Activated CD4-positive, alpha-beta T cell treated with anti-CD3 and anti-CD28 coated beads for 4 hours (primary cell): Measurements from ENCODE around the gene TP53TG5.
"Not testable (repeated sequence)": the region's sequence is repeated elsewhere in the genome, so short reads cannot be mapped to it uniquely, and the experiment has no call there.

Experiments
- DNase-seq, 2 donors: peaks; one replicate each; pipeline ENCODE4 v3.0.0-alpha.2; 2020

The TP53TG5 gene

DNA sequence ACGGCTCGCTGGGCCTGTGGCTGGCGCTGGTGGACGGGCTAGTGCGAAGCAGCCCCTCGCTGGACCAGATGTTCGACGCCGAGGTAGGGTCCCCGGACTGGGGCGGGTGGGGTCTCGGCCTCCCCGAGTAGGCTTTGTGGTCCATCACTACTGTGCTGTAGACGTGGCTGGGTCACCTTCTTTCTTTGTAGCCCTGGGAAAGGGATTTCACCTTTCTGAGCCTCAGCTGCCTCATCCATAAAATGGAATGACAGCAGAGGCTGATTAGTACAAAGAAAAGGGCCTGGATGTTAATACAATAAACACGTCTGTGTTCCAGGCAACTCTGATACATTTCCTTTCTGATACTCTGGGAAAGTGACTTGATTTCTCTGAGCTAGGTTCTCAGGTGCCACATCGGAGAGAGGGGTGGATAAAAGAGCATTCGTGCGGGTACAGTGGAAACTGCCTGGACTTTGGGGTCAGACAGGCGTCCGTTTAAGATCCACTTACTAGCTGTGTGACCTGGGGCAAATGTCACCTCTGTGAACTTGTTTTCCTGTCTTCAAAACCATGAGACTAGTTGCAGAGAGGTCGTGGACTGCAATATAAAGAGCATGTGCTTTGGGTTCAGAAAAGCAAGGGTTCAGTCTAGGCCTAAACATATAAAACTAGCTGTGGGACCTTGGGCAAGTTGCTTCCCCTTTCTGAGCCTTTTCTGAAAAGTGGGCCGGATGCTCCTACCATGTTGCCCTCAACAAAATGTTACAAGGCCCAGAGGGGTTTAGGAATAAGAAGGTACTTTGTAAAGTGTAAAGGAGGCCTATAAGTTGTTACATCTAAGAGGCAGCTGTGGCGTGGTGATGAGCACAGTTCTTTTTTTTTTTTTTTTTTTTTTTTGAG, 14.3 kb downstream of the TP53TG5 start:
- DNase-seq, result no peak

DNA sequence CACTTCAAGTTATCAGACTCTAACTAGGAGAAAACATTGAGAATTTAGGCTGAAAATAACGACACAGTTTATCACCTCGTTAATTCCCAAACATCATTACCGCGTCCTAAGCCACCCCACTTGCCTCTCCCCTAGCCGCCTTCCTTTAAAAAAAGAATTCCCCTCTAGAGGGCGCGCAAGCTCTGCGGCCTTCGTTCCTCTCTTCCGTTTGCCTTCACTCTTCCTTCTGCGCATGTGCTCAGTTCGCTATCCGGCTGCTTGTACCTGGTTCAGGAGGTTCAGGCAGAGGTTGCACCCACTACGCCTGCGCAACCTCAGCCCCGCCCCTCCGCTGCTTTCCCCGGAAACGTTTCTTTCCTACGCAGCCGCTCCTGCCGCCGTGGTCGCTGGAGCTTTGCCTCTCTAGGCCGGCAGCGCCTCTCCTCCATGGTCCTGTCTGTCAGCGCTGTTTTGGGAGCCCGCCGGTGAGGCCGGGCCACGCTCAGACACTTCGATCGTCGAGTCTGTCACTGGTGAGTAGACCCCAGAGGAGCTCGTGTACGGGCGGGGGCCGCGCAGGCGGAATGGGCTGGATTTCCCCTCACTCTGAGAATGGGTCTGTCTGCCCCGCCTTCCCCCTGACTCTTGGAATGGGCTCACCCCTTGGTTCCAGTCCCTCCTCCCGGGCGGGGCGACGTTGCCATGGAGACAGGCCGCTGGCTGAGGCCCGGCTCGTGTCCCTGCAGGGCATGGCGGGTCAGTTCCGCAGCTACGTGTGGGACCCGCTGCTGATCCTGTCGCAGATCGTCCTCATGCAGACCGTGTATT, 15.1 kb downstream of the TP53TG5 start, which contains the start of gene SYS1:
SYS1 (plus strand) TSS at position 353 of the 807 bp plus-strand sequence; CDS start at position 729, 376 bp downstream.
- DNase-seq, result peak; percentile 98 to 99

DNA sequence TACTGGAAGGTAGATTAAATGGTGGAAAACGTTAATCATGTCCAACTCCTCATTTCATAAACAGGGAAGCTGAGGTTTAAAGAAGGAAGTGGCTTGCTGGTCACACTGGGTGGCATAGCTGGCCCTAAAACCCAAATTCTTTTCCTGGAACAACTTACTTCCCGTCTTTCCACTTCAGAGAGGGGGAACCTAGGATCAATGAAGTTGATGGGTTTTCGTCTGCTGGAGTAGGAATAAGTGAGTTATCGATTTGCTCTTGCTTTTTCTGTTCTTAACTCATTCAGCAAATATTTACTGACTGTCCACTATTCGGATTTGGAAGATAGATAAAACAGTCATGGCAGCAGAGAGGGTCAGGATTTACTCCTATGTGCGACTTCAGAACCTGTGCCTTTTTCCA, 16.3 kb downstream of the TP53TG5 start:
- DNase-seq, result no peak

DNA sequence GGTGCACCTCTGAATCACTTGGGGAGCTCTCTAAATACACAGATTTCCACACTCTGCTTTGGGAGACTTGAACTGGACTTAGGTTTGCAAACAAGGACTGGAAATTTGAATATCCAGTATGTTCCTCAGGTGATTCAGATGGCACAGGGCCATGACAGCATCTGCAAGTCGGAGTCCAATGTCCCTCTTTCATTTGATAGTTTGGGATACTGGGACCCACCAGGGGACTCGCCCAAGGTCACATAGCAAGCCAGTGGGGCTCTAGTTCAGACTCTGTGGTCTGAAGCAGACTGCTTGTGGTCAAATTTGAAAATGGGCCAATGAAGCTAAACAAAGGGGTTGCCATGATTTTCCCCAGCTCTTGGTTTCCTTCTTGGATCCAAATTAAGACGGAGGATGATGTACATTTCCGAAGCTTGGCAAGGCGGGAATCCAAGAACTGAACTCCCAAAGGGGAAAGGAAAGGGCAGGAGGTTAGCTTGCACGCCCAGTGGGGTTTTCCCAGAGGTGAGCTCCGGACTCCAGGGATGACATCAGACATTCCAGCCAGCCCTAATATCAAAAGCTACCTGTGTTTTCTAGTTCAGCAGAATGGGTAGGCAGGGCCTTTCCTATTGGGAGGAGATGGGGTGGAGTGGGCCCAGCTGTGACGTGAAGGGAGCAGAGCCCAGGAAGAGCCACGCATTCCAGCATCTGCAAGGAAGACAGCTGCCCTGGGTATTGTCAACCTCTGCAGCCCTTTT, 18.5 kb downstream of the TP53TG5 start:
- no peak for DNase-seq

GRCh38 chr20:45359069-45359405, 19.1 kb downstream of the TP53TG5 start:
- DNase-seq, result no peak

DNA sequence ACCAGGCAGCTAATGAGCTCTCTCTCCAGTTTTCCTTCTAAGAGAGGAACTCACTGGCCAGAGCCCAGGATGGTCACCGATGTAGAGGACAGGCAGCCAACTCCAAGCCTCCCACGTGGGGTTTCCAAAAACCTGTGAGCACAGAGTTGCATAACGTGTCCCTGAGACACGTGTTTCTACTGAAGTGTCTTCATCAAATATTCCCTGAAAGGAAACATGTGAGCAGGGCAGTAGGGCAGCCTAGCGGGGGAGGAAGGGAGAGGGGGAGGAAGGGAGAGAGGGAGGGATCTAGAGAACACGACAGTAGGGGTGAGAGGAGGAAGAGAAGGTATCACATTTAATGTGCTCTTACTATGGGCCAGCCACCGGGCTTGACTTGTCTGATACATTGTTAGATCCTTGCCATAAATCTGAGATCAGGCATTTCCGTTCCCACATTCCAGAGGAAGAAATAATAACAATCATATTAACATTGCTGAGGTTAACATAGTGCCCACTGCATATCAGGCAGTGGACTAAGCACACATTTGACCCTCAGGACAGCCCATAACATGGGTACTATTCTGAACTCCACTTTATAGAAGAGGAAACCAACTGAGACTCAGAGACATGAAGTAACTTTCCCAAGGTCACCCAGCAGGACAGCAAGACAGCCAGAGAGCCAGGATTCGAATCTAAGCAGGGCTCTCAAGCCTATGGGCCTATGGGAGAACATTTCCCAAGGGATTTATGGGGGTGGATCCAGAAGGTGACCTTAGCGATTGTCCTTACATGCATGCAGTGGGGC, 19.6 kb downstream of the TP53TG5 start:
- DNase-seq, result no peak

- no peak for DNase-seq
Observed at GRCh38 chr20:45355209-45356084, 22.7 kb downstream of the TP53TG5 start.

GRCh38 chr20:45354423-45355208, 23.5 kb downstream of the TP53TG5 start:
- no peak for DNase-seq

DNA sequence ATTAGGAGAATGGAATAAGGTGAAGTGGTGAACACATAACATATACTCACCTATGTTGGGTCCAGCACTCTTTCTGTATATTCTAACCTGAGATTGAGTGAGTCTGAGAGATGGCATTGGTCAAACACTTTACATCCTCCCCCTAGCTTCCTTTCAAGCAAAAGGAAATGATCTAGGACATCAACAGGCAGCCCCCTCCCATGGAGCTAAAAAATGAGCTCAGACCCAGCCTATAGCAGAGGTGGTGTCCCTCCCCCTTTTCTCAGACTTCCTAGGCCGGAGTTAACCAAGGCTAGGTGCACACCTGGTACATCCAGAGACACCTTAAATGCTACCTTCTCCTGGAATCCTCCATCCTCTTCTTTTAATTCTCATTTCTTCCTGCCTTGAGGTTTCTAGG, 24.4 kb downstream of the TP53TG5 start:
- no peak for DNase-seq

DNA sequence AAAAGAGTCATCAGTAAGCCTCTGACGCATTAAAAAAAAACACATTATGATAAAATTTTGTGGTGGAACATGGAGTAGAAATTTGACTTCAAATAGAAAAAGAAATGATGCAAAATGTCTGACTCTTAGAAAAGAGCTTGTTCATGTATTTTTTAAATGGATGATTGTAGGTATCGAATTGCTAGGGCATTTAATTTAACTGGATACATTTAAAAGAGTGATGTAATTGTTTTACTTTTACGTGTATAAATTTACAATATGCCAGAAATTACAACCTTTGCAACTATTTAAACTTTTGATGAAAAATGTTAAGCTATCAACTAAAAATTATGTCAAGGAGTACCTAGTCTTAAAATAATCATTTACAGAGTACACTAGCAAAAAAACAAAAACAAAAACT, 25.4 kb downstream of the TP53TG5 start:
- no peak for DNase-seq

DNA sequence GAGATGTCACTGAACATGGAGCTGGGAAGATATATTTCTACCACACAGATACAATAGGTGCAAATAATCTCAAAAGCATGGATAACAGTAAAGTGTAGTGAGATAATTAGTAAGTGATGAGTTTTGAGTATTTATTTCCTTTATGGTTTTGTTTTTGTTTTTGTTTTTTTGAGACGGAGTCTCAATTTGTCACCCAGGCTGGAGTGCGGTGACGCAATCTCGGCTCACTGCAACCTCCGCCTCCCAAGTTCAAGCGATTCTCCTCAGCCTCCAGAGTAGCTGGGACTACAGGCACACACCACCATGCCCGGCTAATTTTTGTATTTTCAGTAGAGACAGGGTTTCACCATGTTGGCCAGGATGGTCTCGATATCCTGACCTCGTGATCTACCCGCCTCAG, 27.3 kb downstream of the TP53TG5 start:
- DNase-seq, result not testable (repeated sequence)

- DNase-seq, result no peak
Observed at GRCh38 chr20:45350217-45350616, 27.9 kb downstream of the TP53TG5 start.

- peak; percentile 65 to 74 for DNase-seq
Observed at GRCh38 chr20:45347936-45348778, 30.0 kb downstream of the TP53TG5 start, which contains the start of gene SDC4. TSS of gene SDC4 (minus strand) at chr20:45348424. CDS start at chr20:45348384, 40 bp downstream.

- DNase-seq, result no peak
Observed at GRCh38 chr20:45347297-45347935, 30.7 kb downstream of the TP53TG5 start.

- DNase-seq, result no peak
Observed at GRCh38 chr20:45346851-45347250, 31.3 kb downstream of the TP53TG5 start.

- no peak for DNase-seq
Observed at GRCh38 chr20:45346291-45346718, 31.8 kb downstream of the TP53TG5 start.

- no peak for DNase-seq
Observed at GRCh38 chr20:45345104-45345936, 32.8 kb downstream of the TP53TG5 start.
